ENCODE measurements around the gene RPUSD1. TPM values are rescaled to one million over a fixed set of nuclear protein-coding genes. Genes with fewer than 3 reads are reported as not detected.

The RPUSD1 gene
- total RNA-seq, 2 experiments from 2014 or later, result 12.8 to 15.0 TPM

DNA sequence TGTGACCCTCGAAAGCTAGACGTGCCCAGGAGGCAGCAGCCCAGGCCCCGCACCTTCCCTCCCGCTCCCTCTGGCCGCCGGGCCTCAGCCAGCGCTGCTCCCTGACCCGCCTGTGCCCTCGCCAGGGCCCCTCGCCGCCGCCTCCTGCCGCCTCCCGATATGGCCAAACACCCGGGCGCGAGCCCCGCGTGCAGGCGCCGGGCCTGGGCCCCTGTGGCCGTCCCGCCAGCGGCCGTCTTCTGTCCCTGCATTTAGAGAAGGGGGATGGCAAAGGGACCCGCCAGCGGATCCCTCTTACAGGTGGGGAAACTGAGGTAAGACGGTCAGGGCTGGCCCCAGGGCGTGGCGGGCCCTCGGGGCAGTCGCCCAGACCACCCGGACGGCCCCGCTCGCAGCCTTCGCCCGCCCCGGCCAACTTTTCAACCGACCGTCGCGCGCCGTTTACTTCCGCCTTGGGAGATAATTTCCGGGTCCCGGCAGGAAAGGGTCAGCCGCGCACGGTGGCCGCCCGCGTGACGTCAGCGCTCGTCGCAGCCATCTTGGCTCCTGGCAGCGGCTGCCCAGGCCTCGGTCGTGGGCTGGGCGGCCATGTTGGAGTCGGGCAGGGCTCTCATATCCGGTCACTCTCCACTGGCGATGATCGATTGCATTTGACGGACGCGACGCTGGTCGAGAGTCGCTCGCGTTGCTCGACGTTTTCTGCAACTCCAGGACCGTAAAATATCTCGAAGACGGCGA, 19.3 kb upstream of the RPUSD1 start:
- H3K36me3 ChIP-seq (ENCODE audit: insufficient read depth, low read length), result no peaks in the 10 kb centered on the region
- DNase-seq (peak; percentile 58 to 92 (median 77)), ATAC-seq (ENCODE audit: poor library complexity) (peak; percentile 83)
- Mint-ChIP-seq H3K27ac (peak overlapping the region; percentile 92), H3K4me3 (peak overlapping the region; percentile 95), H3K9me3 (no peaks in the 10 kb centered on the region), H3K4me1 (ENCODE audit: low read depth) (peaks cover 15% of the 10 kb centered on the region), H3K27me3 (peaks cover 13% of the 10 kb centered on the region), H3K36me3 (ENCODE audit: low read depth) (no peaks in the 10 kb centered on the region)
- H3K27ac ChIP-seq (ENCODE audit: low read depth in 1 of 2, low read length in 2 of 2), result peak overlapping the region; percentile 72 to 87
- ChIA-PET CTCF (no interaction called here), POLR2A (interaction anchor here (0.6 to 1.5 kb wide), 5 partner anchors 19 to 287 kb away, joined by 3 to 14 read pairs (median 3); partner anchors contain the start of genes CCDC78, CHTF18 and RPUSD1)
- H3K27me3 ChIP-seq (ENCODE audit: control insufficient read depth in 1 of 2, insufficient read depth in 2 of 2, low read length in 2 of 2), result peaks cover 4 to 12% of the 10 kb centered on the region in 2 experiments
- peak overlapping the region; percentile 75 for H3K4me3 ChIP-seq (ENCODE audit: low read length)
- H3K4me1 ChIP-seq (ENCODE audit: insufficient read depth, low read length), result peaks cover 21% of the 10 kb centered on the region
- TF ChIP-seq, protein P1, sequence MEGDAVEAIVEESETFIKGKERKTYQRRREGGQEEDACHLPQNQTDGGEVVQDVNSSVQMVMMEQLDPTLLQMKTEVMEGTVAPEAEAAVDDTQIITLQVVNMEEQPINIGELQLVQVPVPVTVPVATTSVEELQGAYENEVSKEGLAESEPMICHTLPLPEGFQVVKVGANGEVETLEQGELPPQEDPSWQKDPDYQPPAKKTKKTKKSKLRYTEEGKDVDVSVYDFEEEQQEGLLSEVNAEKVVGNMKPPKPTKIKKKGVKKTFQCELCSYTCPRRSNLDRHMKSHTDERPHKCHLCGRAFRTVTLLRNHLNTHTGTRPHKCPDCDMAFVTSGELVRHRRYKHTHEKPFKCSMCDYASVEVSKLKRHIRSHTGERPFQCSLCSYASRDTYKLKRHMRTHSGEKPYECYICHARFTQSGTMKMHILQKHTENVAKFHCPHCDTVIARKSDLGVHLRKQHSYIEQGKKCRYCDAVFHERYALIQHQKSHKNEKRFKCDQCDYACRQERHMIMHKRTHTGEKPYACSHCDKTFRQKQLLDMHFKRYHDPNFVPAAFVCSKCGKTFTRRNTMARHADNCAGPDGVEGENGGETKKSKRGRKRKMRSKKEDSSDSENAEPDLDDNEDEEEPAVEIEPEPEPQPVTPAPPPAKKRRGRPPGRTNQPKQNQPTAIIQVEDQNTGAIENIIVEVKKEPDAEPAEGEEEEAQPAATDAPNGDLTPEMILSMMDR (IDR thresholded peaks at IDR 0.05), result no peak
- peaks cover 0 to 10% of the 10 kb centered on the region in 2 experiments for H3K9me3 ChIP-seq (ENCODE audit: control insufficient read depth in 1 of 2, insufficient read depth in 1 of 2, low read length in 2 of 2)
- intact Hi-C loops (cut with DNase I, micrococcal nuclease), result loop anchor here in 1 of 2 experiments (1.0 to 5.0 kb wide), 3 partner anchors 18 to 165 kb away; partner anchors contain the start of gene LMF1

DNA sequence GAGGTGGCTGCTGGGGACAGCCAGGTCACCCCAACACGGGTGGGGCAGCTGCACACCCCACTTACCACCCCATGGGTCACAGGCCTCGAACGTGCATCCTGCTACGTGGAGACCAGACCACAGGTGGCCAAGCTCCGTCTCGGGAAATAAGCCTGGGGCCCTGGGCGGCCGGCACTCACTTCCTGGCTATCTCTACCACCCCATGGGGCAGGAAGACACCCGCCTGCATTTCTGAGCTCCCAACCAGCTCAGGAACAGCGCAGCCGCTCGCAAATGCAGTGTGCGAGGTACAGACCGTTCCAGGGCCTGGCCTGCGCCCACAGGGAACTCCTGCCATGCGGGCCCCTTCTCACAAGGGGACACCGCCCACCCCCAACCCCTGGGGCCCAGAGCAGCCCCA, 17.3 kb upstream of the RPUSD1 start:
- H3K4me3 Mint-ChIP-seq, result no peak overlapping the region

DNA sequence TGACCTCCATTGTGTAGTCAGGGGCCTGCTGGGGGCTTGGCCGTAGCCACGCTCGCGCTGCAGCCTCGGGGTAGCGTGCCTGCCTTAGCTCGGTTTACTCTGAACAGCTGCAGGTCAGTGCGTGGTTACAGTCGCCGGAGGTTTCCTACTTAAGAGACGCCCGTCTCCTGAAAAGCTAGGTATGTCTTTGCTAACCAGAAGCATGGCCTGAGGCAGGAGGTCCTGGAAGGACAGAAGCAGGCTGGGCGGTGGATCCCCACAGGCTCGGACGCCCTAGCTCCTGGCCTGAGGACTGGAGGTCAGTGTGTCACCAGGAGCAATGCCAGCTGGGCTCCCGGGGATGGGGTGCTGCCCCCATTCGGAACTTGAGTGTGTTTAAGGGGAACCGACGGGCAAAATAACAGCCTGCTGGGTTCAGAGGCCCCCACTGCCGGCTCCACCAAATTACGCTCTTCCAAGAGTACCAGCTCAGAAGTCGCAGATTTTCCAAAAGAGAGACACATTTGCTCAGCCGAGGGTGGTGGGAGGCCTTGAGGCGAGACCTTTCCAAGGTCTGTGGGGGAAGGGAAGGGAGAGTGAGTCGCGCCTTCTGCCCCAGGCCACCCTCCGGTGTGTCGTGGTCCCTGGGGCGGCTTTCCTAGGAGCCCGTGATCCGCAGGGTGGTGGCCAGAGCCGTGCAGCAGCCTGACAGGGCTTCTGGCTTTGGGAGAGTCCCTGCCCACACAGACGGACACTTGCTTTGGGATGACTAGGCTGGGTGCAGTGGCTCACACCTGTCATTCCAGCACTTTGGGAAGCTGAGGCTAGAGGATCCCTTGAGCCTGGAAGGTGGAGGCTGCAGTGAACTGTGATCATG, 16.2 kb upstream of the RPUSD1 start:
- intact Hi-C loops (cut with DNase I, micrococcal nuclease), result loop anchor here in 1 of 2 experiments (5.0 kb wide), 1 partner anchor 168 kb away; the partner anchor contains the start of gene LMF1
- Histone ChIP-seq H3K27ac (ENCODE audit: low read depth in 1 of 2, low read length in 2 of 2) (no peak overlapping the region), H3K4me3 (ENCODE audit: low read length) (no peak overlapping the region), H3K27me3 (ENCODE audit: control insufficient read depth in 1 of 2, insufficient read depth in 2 of 2, low read length in 2 of 2) (peaks cover 22 to 31% of the 10 kb centered on the region in 2 experiments), H3K4me1 (ENCODE audit: insufficient read depth, low read length) (peaks cover 25% of the 10 kb centered on the region), H3K9me3 (ENCODE audit: control insufficient read depth in 1 of 2, insufficient read depth in 1 of 2, low read length in 2 of 2) (peaks cover 0 to 20% of the 10 kb centered on the region in 2 experiments), H3K36me3 (ENCODE audit: insufficient read depth, low read length) (no peaks in the 10 kb centered on the region)
- ChIA-PET CTCF (no interaction called here), POLR2A (interaction anchor here (1.1 kb wide), 1 partner anchor 16 kb away, joined by 3 read pairs; the partner anchor contains the start of genes CHTF18 and RPUSD1)
- ATAC-seq (ENCODE audit: poor library complexity) (no peak), DNase-seq (no peak)
- TF ChIP-seq, protein P1 (IDR thresholded peaks at IDR 0.05), result no peak
- no peaks in the 10 kb centered on the region for H3K9me3 Mint-ChIP-seq
- H3K4me3 Mint-ChIP-seq, result peak overlapping the region; percentile 79
- H3K36me3 Mint-ChIP-seq (ENCODE audit: low read depth), result no peaks in the 10 kb centered on the region
- H3K27me3 Mint-ChIP-seq, result peaks cover 12% of the 10 kb centered on the region
- peak overlapping the region; percentile 47 for H3K27ac Mint-ChIP-seq
- H3K4me1 Mint-ChIP-seq (ENCODE audit: low read depth), result peaks cover 13% of the 10 kb centered on the region

More for the DNA sequence above, 17.3 kb upstream of the RPUSD1 start:
- Mint-ChIP-seq H3K27me3 (peaks cover 15% of the 10 kb centered on the region), H3K4me1 (ENCODE audit: low read depth) (peaks cover 15% of the 10 kb centered on the region), H3K9me3 (no peaks in the 10 kb centered on the region), H3K27ac (no peak overlapping the region), H3K36me3 (ENCODE audit: low read depth) (no peaks in the 10 kb centered on the region)
- intact Hi-C loops (cut with DNase I, micrococcal nuclease), result loop anchor here in 1 of 2 experiments (5.0 kb wide), 1 partner anchor 167 kb away; the partner anchor contains the start of gene LMF1
- Histone ChIP-seq H3K27me3 (ENCODE audit: control insufficient read depth in 1 of 2, insufficient read depth in 2 of 2, low read length in 2 of 2) (peaks cover 19 to 25% of the 10 kb centered on the region in 2 experiments), H3K27ac (ENCODE audit: low read depth in 1 of 2, low read length in 2 of 2) (no peak overlapping the region), H3K9me3 (ENCODE audit: control insufficient read depth in 1 of 2, insufficient read depth in 1 of 2, low read length in 2 of 2) (peaks cover 0 to 16% of the 10 kb centered on the region in 2 experiments), H3K4me3 (ENCODE audit: low read length) (no peak overlapping the region), H3K4me1 (ENCODE audit: insufficient read depth, low read length) (peaks cover 23% of the 10 kb centered on the region), H3K36me3 (ENCODE audit: insufficient read depth, low read length) (no peaks in the 10 kb centered on the region)
- CTCF ChIA-PET, result no interaction called here
- TF ChIP-seq, protein P1 (IDR thresholded peaks at IDR 0.05), result no peak
- DNase-seq (no peak), ATAC-seq (ENCODE audit: poor library complexity) (no peak)
- POLR2A ChIA-PET, result no interaction called here
